ENCODE measurements around the gene OR2D2.

DNA sequence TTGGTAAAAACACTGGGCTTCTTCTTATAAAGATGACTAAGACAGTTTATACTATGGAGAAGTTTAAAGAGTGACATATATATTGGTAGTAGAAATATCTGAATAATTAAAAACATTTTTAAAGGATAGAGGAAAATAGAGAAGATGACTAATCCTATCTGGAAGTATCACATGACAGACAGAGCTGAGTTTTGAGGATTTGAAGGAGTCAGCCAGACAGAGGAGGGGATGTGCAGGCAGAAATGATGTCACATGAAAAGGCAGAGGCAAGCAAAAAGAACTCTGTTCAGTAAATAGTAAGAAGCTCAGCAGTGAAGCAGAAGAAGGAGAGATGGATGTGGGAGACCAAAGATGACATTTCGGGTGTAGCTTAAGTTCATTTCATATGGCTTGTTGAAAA lies 27.9 kb downstream of the OR2D2 start:
- TF ChIP-seq, protein P1, sequence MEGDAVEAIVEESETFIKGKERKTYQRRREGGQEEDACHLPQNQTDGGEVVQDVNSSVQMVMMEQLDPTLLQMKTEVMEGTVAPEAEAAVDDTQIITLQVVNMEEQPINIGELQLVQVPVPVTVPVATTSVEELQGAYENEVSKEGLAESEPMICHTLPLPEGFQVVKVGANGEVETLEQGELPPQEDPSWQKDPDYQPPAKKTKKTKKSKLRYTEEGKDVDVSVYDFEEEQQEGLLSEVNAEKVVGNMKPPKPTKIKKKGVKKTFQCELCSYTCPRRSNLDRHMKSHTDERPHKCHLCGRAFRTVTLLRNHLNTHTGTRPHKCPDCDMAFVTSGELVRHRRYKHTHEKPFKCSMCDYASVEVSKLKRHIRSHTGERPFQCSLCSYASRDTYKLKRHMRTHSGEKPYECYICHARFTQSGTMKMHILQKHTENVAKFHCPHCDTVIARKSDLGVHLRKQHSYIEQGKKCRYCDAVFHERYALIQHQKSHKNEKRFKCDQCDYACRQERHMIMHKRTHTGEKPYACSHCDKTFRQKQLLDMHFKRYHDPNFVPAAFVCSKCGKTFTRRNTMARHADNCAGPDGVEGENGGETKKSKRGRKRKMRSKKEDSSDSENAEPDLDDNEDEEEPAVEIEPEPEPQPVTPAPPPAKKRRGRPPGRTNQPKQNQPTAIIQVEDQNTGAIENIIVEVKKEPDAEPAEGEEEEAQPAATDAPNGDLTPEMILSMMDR (IDR thresholded peaks at IDR 0.05; ENCODE audit: low read depth, low read length, poor library complexity, severe bottlenecking): no peak
- no peak for TF ChIP-seq EZH2phosphoT487 (IDR thresholded peaks at IDR 0.05; ENCODE audit: borderline replicate concordance, low read length)
